ENCODE data around the gene KDM5B. TPM values are rescaled to one million over a fixed set of nuclear protein-coding genes. Genes with fewer than 3 reads are reported as not detected.

KDM5B gene
- total and polyA plus RNA-seq, 9 of the 15 experiments (the other 6 are each of a cell fraction or from before 2014, with no cell fraction given) = 15.4 to 90.6 (median 57.1) TPM

- TF ChIP-seq BRD9 (IDR thresholded peaks at IDR 0.05; ENCODE audit: low read depth, partially characterized antibody) = peak; percentile 89
- TF ChIP-seq PURB (CRISPR knock-in tag; IDR thresholded peaks at IDR 0.05; ENCODE audit: low read depth) = no peak
- no peak for TF ChIP-seq KDM1A (IDR thresholded peaks at IDR 0.05)
- peak; percentile 39; the same call in 1 of the 2 replicates for TF ChIP-seq ZKSCAN3 (CRISPR knock-in tag; IDR thresholded peaks at IDR 0.05)
- TF ChIP-seq, protein P1, sequence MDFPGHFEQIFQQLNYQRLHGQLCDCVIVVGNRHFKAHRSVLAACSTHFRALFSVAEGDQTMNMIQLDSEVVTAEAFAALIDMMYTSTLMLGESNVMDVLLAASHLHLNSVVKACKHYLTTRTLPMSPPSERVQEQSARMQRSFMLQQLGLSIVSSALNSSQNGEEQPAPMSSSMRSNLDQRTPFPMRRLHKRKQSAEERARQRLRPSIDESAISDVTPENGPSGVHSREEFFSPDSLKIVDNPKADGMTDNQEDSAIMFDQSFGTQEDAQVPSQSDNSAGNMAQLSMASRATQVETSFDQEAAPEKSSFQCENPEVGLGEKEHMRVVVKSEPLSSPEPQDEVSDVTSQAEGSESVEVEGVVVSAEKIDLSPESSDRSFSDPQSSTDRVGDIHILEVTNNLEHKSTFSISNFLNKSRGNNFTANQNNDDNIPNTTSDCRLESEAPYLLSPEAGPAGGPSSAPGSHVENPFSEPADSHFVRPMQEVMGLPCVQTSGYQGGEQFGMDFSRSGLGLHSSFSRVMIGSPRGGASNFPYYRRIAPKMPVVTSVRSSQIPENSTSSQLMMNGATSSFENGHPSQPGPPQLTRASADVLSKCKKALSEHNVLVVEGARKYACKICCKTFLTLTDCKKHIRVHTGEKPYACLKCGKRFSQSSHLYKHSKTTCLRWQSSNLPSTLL (IDR thresholded peaks at IDR 0.05) = no peak
- no peak for TF ChIP-seq TRIM24 (IDR thresholded peaks at IDR 0.05)
- peak; percentile 87 for TF ChIP-seq SMAD3 (CRISPR knock-in tag; conservative IDR thresholded peaks at IDR 0.05)
- TF ChIP-seq TARDBP (IDR thresholded peaks at IDR 0.05) = no peak
- no peak for TF ChIP-seq GABPB1 (CRISPR knock-in tag; IDR thresholded peaks at IDR 0.05)
- no peak; the same call in 1 of the 2 replicates for TF ChIP-seq TAL1 (IDR thresholded peaks at IDR 0.05)
- peak; percentile 75 for TF ChIP-seq IFI16 (CRISPR knock-in tag; IDR thresholded peaks at IDR 0.05)
- peak; percentile 82; the same call in 1 of the 2 replicates for TF ChIP-seq ZNF140 (CRISPR knock-in tag; IDR thresholded peaks at IDR 0.05)
- TF ChIP-seq U2AF2 (optimal IDR thresholded peaks at IDR 0.05; ENCODE audit: low read depth, low read length) = no peak
- no peak for TF ChIP-seq SRSF1 (IDR thresholded peaks at IDR 0.05; ENCODE audit: low read depth, low read length)
- TF ChIP-seq ETV1 (tag; conservative IDR thresholded peaks at IDR 0.05; ENCODE audit: low read depth) = peak; percentile 69
- TF ChIP-seq NR2F6 (CRISPR knock-in tag; IDR thresholded peaks at IDR 0.05) = 0 out of 2 replicates have a peak, but pooled peaks have one; percentile 20
- no peak for TF ChIP-seq STAT5A (IDR thresholded peaks at IDR 0.05; ENCODE audit: borderline replicate concordance, low read length)
- no peak for TF ChIP-seq RFX1 (IDR thresholded peaks at IDR 0.05)
- TF ChIP-seq, protein P2, sequence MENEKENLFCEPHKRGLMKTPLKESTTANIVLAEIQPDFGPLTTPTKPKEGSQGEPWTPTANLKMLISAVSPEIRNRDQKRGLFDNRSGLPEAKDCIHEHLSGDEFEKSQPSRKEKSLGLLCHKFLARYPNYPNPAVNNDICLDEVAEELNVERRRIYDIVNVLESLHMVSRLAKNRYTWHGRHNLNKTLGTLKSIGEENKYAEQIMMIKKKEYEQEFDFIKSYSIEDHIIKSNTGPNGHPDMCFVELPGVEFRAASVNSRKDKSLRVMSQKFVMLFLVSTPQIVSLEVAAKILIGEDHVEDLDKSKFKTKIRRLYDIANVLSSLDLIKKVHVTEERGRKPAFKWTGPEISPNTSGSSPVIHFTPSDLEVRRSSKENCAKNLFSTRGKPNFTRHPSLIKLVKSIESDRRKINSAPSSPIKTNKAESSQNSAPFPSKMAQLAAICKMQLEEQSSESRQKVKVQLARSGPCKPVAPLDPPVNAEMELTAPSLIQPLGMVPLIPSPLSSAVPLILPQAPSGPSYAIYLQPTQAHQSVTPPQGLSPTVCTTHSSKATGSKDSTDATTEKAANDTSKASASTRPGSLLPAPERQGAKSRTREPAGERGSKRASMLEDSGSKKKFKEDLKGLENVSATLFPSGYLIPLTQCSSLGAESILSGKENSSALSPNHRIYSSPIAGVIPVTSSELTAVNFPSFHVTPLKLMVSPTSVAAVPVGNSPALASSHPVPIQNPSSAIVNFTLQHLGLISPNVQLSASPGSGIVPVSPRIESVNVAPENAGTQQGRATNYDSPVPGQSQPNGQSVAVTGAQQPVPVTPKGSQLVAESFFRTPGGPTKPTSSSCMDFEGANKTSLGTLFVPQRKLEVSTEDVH (IDR thresholded peaks at IDR 0.05; ENCODE audit: low read depth, partially characterized antibody) = no peak
- TF ChIP-seq FOXP1 (CRISPR knock-in tag; IDR thresholded peaks at IDR 0.05) = no peak
- TF ChIP-seq, protein P3, sequence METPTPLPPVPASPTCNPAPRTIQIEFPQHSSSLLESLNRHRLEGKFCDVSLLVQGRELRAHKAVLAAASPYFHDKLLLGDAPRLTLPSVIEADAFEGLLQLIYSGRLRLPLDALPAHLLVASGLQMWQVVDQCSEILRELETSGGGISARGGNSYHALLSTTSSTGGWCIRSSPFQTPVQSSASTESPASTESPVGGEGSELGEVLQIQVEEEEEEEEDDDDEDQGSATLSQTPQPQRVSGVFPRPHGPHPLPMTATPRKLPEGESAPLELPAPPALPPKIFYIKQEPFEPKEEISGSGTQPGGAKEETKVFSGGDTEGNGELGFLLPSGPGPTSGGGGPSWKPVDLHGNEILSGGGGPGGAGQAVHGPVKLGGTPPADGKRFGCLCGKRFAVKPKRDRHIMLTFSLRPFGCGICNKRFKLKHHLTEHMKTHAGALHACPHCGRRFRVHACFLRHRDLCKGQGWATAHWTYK (CRISPR knock-in tag; IDR thresholded peaks at IDR 0.05) = peak; percentile 94
- TF ChIP-seq ARID3A (IDR thresholded peaks at IDR 0.05; ENCODE audit: borderline replicate concordance, low read depth, low read length) = no peak
Observed at GRCh38 chr1:202805886-202806844, 2.1 kb downstream of the KDM5B start (continued).

All from K562 (cell line).